Endothelial cell of umbilical vein (primary cell): Measurements from ENCODE around the gene TRAPPC14. TPM values are rescaled to one million over a fixed set of nuclear protein-coding genes. Genes with fewer than 3 reads are reported as not detected.

ENCODE experiments used
- BruUV-seq: library from RNA; stranded (reverse); fragments of 400-500 nt; replicated peaks from 2 replicates; lab custom pipeline; 2021; lab: Mats Ljungman, UMichigan
- CTCF ChIA-PET: fragments of 300-600, 350-600 bp; sonication (Branson Sonifier 250); formaldehyde crosslinking; loops from one replicate; lab custom pipeline; 2021; ENCODE audit warnings: antibody characterized with exemption, inconsistent platforms; lab: Charles Lee
- POLR2A ChIA-PET: fragments of 300-600, 350-600 bp; sonication (Branson Sonifier 250); formaldehyde crosslinking; loops from one replicate; lab custom pipeline; 2021; ENCODE audit warnings: antibody characterized with exemption, inconsistent platforms; lab: Charles Lee
- DNase-seq: peaks from one replicate; pipeline ENCODE4 v3.0.0-alpha.2; 2011; ENCODE audit warnings: low read depth, low spot score
- FAIRE-seq: peaks from 2 replicates; lab custom pipeline; 2011; peaks lifted over from hg19 to GRCh38; lab: Jason Lieb, UNC
- H2AFZ ChIP-seq: 2 replicates; pipeline ENCODE4 v1.6.0; 2012; ENCODE audit warnings: low read depth, low read length, control low read depth, inconsistent platforms
- H3K27ac ChIP-seq: 2 replicates; pipeline ENCODE4 v1.5.1; 2011; ENCODE audit warnings: low read depth, mild to moderate bottlenecking, control low read depth, low read length, moderate library complexity; ENCODE audit not compliant: insufficient read depth
- H3K27me3 ChIP-seq, 2 experiments: 2 replicates each; pipeline versions ENCODE4 v1.6.0 to v1.6.1; 2011; ENCODE audit warnings: low read length in 2 of 2, mixed read lengths in 1 of 2; ENCODE audit not compliant: control insufficient read depth in 2 of 2, insufficient read depth in 2 of 2
- H3K36me3 ChIP-seq, 2 experiments: 2 replicates in 1 of 2; 3 replicates in 1 of 2; pipeline ENCODE4 v1.5.1; 2011; ENCODE audit warnings: low read length in 2 of 2, mild to moderate bottlenecking in 1 of 2, moderate library complexity in 1 of 2; ENCODE audit not compliant: control insufficient read depth in 2 of 2, insufficient read depth in 2 of 2; ENCODE audit errors: extremely low read depth in 1 of 2
- H3K4me1 ChIP-seq: 3 replicates; pipeline ENCODE4 v1.5.1; 2011; ENCODE audit warnings: mild to moderate bottlenecking, low read length; ENCODE audit not compliant: control insufficient read depth, insufficient read depth; ENCODE audit errors: extremely low read depth
- H3K4me2 ChIP-seq: 2 replicates; pipeline ENCODE4 v1.6.1; 2011; ENCODE audit warnings: low read length, control low read depth, mixed read lengths; ENCODE audit not compliant: insufficient read depth
- H3K4me3 ChIP-seq, 3 experiments: fragments of 200-600 bp in 1 of 3; sonication (generic), shearing (Covaris generic) in 1 of 3; replicated peaks in 1 of 3; 2 replicates each; pipeline ENCODE4 v1.5.1; 2011 to 2016; ENCODE audit warnings: control low read depth in 3 of 3, low read length in 3 of 3, mild to moderate bottlenecking in 2 of 3, inconsistent platforms in 1 of 3, low read depth in 1 of 3, moderate library complexity in 1 of 3; ENCODE audit not compliant: insufficient read depth in 1 of 3
- H3K79me2 ChIP-seq: 2 replicates; pipeline ENCODE4 v1.6.0; 2012; ENCODE audit warnings: low read length, inconsistent platforms; ENCODE audit not compliant: control insufficient read depth, insufficient read depth
- H3K9ac ChIP-seq: replicated peaks from 2 replicates; pipeline ENCODE3; 2011; ENCODE audit warnings: low read length, control low read depth; ENCODE audit not compliant: insufficient read depth; ENCODE audit errors: extremely low read depth
- H3K9me1 ChIP-seq: replicated peaks from 3 replicates; pipeline ENCODE4 v1.6.0; 2011; ENCODE audit warnings: mild to moderate bottlenecking, low read length; ENCODE audit not compliant: control insufficient read depth, insufficient read depth; ENCODE audit errors: extremely low read depth
- H3K9me3 ChIP-seq: replicated peaks from 2 replicates; pipeline ENCODE4 v1.5.1; 2012; ENCODE audit warnings: low read length, inconsistent platforms; ENCODE audit not compliant: control insufficient read depth, insufficient read depth
- H4K20me1 ChIP-seq: replicated peaks from 2 replicates; pipeline ENCODE3; 2011; ENCODE audit warnings: mild to moderate bottlenecking, low read length; ENCODE audit not compliant: control insufficient read depth, insufficient read depth; ENCODE audit errors: extremely low read depth
- CTCF ChIP-seq, 2 donors: IDR thresholded peaks; 1 replicate in 1 of 2; 2 replicates in 1 of 2; pipeline ENCODE4 v1.5.1; 2011; ENCODE audit warnings: low read length in 2 of 2, mild to moderate bottlenecking in 2 of 2, moderate library complexity in 2 of 2, control low read depth in 1 of 2, inconsistent platforms in 1 of 2, low read depth in 1 of 2; ENCODE audit not compliant: insufficient read depth in 1 of 2; ENCODE audit errors: extremely low read depth in 1 of 2
- EZH2 ChIP-seq: IDR thresholded peaks from 2 replicates; pipeline ENCODE4 v1.6.1; 2012; ENCODE audit warnings: borderline replicate concordance, low read depth, mild to moderate bottlenecking, moderate library complexity, low read length, inconsistent platforms; ENCODE audit not compliant: severe bottlenecking
- JUN ChIP-seq: IDR thresholded peaks from 2 replicates; pipeline ENCODE4 v1.6.1; 2011; ENCODE audit warnings: borderline replicate concordance, low read depth; ENCODE audit not compliant: insufficient read length, insufficient read depth
- MYC ChIP-seq: IDR thresholded peaks from one replicate; pipeline ENCODE4 v1.6.1; 2011; ENCODE audit warnings: mild to moderate bottlenecking, low read depth, low read length
- POLR2A ChIP-seq: IDR thresholded peaks from 2 replicates; pipeline ENCODE4 v1.6.1; 2012; ENCODE audit warnings: low read depth, mild to moderate bottlenecking, control low read depth, low read length
- POLR2AphosphoS5 ChIP-seq: IDR thresholded peaks from 2 replicates; pipeline ENCODE4 v1.6.1; 2012; ENCODE audit warnings: low read depth, mild to moderate bottlenecking, control low read depth, low read length, moderate library complexity; ENCODE audit not compliant: insufficient read depth
- dilution Hi-C: fragments of 300-500 bp; cut with MboI; formaldehyde crosslinking; loops from one replicate; pipeline ENCODE4 v1.15.0; 2019; ENCODE audit warnings: low sequenced_read_pairs; ENCODE audit not compliant: extremely low pct_ligation_motif_present
- intact Hi-C: fragments of 100-400 bp; cut with micrococcal nuclease; formaldehyde crosslinking; loops from one replicate; pipeline ENCODE4 v1.10.0; 2022
- polyA plus RNA-seq, 4 experiments: library from polyadenylated mRNA; depleted of rRNA in 3 of 4; stranded (reverse) in 3 of 4; unstranded in 1 of 4; fragments of >200 nt; gene quantifications; 2 replicates each; pipeline versions ENCODE4 v1.2.1 to v1.2.3, GENCODE V29; 2011 to 2012; ENCODE audit warnings: missing spikeins in 1 of 4
- total RNA-seq: library from RNA; stranded (reverse); gene quantifications from 2 replicates; pipeline ENCODE4 v1.2.3, GENCODE V29; 2021
- TF ChIP-seq, protein P1 (sequence below): IDR thresholded peaks from 2 replicates; pipeline ENCODE4 v1.6.1; 2011; ENCODE audit not compliant: insufficient read depth, insufficient read length

The TRAPPC14 gene
- total and polyA plus RNA-seq, 2 donors (not counting 3 experiments of a cell fraction or from before 2014, with no cell fraction given) = 13.3 to 23.0 TPM

GRCh38 chr7:100157069-100157333, 1.5 kb downstream of the TRAPPC14 start:
- Histone ChIP-seq H3K27ac (no peak overlapping the region), H3K79me2 (no peaks in the 10 kb centered on the region), H3K4me3 (no peak overlapping the region), H3K9me3 (no peaks in the 10 kb centered on the region), H3K36me3 (peaks cover 0 to 17% of the 10 kb centered on the region in 2 experiments), H3K4me2 (peak overlapping the region; percentile 90), H3K4me1 (peaks cover 14% of the 10 kb centered on the region), H3K9me1 (no peaks in the 10 kb centered on the region), H2AFZ (no peak overlapping the region), H3K27me3 (no peaks in the 10 kb centered on the region), H4K20me1 (no peaks in the 10 kb centered on the region), H3K9ac (no peak overlapping the region)
- TF ChIP-seq JUN = no peak
- peak; percentile 5 for TF ChIP-seq POLR2AphosphoS5
- TF ChIP-seq MYC = no peak
- DNase-seq (no peak), FAIRE-seq (no peak)
- POLR2A ChIA-PET = no interaction called here
- no TSS peak for BruUV-seq
- CTCF ChIA-PET = interaction anchor here (1.0 to 3.0 kb wide), 6 partner anchors 8 to 251 kb away, joined by 3 to 10 read pairs (median 5); partner anchors contain the start of genes GAL3ST4 and LAMTOR4
- intact Hi-C loops = no loop called here
- dilution Hi-C loops = no loop called here

DNA sequence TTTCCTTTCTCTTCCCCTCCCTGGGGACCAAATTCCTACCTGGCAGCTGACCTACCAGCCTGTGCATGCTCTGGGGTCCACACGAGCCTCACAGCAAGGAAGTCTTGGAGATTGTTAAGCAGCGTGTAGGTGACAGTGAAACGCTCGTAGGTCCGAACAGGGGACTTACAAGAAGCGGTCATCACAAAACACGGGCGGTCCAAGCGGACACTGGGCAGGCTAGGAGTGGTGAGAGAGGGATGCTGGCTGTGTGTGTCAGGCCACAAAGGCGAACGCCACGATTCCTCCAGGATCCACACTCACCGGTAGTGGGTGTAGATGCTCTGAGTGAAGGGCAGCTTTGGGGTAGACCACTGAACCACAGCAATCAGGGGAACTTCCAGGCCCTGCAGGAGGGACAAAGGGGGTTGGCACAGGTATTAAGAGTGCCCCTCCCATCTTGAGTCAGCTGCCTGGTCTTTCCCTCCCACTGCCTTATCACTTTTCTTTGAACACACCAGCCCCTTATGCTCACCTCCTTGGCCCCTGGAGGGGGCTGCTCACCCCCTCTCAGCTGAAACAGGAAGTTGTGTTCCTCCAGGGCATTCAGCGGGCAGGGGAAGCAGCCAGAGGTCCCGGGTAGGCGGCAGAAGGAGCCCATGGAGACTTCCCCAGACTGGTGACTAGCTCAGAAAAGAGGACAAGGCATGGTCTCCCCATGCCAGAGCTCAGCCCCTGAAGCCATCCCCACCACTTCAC, 2.0 kb downstream of the TRAPPC14 start:
- no peak overlapping the region for H2AFZ ChIP-seq
- dilution Hi-C loops = no loop called here
- no peak overlapping the region for H3K4me2 ChIP-seq
- H4K20me1 ChIP-seq = no peaks in the 10 kb centered on the region
- H3K27me3 ChIP-seq = no peaks in the 10 kb centered on the region
- H3K79me2 ChIP-seq = no peaks in the 10 kb centered on the region
- H3K9me1 ChIP-seq = no peaks in the 10 kb centered on the region
- no peak overlapping the region for H3K27ac ChIP-seq
- H3K9me3 ChIP-seq = no peaks in the 10 kb centered on the region
- no peak for DNase-seq
- H3K4me3 ChIP-seq = no peak overlapping the region
- H3K4me1 ChIP-seq = peaks cover 14% of the 10 kb centered on the region
- no peak for FAIRE-seq
- H3K9ac ChIP-seq = no peak overlapping the region
- CTCF ChIA-PET = interaction anchor here (1.0 to 3.0 kb wide), 6 partner anchors 8 to 26 kb away, joined by 3 to 10 read pairs (median 6); partner anchors contain the start of genes GAL3ST4 and LAMTOR4
- no peak for TF ChIP-seq JUN
- no peak for TF ChIP-seq MYC
- no peak for TF ChIP-seq CTCF (IDR thresholded peaks at IDR 0.05; ENCODE audit: extremely low read depth in 1 of 2, insufficient read depth in 1 of 2, low read depth in 1 of 2, low read length in 2 of 2)
- TF ChIP-seq POLR2A = no peak
- TF ChIP-seq EZH2 = no peak
- TF ChIP-seq POLR2AphosphoS5 = peak; percentile 4
- TF ChIP-seq, protein P1, sequence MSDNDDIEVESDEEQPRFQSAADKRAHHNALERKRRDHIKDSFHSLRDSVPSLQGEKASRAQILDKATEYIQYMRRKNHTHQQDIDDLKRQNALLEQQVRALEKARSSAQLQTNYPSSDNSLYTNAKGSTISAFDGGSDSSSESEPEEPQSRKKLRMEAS = no peak
- H3K36me3 ChIP-seq = peaks cover 0 to 17% of the 10 kb centered on the region in 2 experiments
- POLR2A ChIA-PET = no interaction called here
- intact Hi-C loops = no loop called here
- no TSS peak for BruUV-seq
